ENCODE data around the gene NAV2. TPM values are rescaled to one million over a fixed set of nuclear protein-coding genes. Genes with fewer than 3 reads are reported as not detected.
"Not testable (repeated sequence)": the region's sequence is repeated elsewhere in the genome, so short reads cannot be mapped to it uniquely, and the experiment has no call there.

Gene NAV2
- total and polyA plus RNA-seq, 4 donors = 5.0 to 250 (median 51.4) TPM

DNA sequence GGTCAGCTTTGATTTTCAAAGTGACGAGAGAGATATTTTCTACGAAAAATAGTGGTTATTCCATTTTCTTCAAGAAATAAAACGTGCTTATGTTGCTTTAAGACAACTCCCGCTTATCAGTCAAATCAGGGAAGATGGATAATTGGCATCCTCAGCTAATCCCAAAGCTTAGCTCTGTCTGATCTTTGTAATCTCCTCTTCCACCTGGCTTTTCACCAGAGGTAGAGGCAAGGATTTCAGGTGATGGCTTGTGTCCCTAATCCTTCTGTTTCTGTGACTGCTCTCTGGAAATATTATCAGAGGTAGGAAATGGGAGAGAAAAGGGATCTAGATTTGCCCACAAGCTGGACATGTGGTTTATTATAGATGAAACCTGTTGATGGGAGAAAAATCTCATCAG lies 368.7 kb downstream of the NAV2 start:
- Histone ChIP-seq H3K27ac (ENCODE audit: low read depth in 1 of 2, low read length in 2 of 2) (no peak overlapping the region), H3K27me3 (ENCODE audit: control insufficient read depth in 1 of 2, insufficient read depth in 2 of 2, low read length in 1 of 2) (no peaks in the 10 kb centered on the region), H3K4me1 (ENCODE audit: control insufficient read depth in 1 of 2, insufficient read depth in 2 of 2, low read length in 2 of 2) (peaks cover 0 to 2% of the 10 kb centered on the region in 2 donors), H3K9me3 (ENCODE audit: control insufficient read depth, low read length) (no peaks in the 10 kb centered on the region), H3K36me3 (ENCODE audit: control insufficient read depth in 1 of 2, insufficient read depth in 2 of 2, low read length in 1 of 2) (peaks cover 8 to 35% of the 10 kb centered on the region in 2 donors), H3K4me3 (ENCODE audit: low read length in 2 of 2) (no peak overlapping the region)
- 92% methylated on average over 4 of the region's 4 CpGs for WGBS, 2 donors
- DNase-seq (no peak), ATAC-seq (ENCODE audit: low FRiP score) (no peak)
- intact Hi-C loops (cut with DNase I) = no loop called here

DNA sequence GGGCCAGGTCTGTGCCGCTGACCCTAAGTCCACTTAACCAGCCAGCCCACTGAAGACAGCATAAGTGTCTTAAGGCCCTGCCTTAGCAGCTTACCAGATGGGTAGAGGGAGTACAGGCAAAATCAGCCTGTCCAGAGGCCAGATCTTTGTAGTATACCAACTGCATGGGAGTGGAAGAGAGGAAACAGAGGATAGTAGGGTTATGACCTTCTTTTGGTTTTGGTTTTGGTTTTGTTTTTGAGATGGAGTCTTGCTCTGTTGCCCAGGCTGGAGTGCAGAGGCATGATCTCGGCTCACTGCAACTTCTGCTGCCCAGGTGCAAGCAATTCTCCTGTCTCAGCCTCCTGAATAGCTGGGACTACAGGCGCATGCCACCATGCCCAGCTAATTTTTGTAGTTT lies 371.2 kb downstream of the NAV2 start:
- ATAC-seq (ENCODE audit: low FRiP score); H3K4me3 ChIP-seq (ENCODE audit: low read length in 2 of 2); H3K27ac ChIP-seq (ENCODE audit: low read depth in 1 of 2, low read length in 2 of 2); DNase-seq; H3K27me3 ChIP-seq (ENCODE audit: control insufficient read depth in 1 of 2, insufficient read depth in 2 of 2, low read length in 1 of 2); H3K4me1 ChIP-seq (ENCODE audit: control insufficient read depth in 1 of 2, insufficient read depth in 2 of 2, low read length in 2 of 2); intact Hi-C loops (cut with DNase I); H3K9me3 ChIP-seq (ENCODE audit: control insufficient read depth, low read length): not testable (repeated sequence)
- peaks cover 6 to 28% of the 10 kb centered on the region in 2 donors for H3K36me3 ChIP-seq (ENCODE audit: control insufficient read depth in 1 of 2, insufficient read depth in 2 of 2, low read length in 1 of 2)
- WGBS, 2 donors = 82 to 98% methylated on average over 3 of the region's 3 CpGs

DNA sequence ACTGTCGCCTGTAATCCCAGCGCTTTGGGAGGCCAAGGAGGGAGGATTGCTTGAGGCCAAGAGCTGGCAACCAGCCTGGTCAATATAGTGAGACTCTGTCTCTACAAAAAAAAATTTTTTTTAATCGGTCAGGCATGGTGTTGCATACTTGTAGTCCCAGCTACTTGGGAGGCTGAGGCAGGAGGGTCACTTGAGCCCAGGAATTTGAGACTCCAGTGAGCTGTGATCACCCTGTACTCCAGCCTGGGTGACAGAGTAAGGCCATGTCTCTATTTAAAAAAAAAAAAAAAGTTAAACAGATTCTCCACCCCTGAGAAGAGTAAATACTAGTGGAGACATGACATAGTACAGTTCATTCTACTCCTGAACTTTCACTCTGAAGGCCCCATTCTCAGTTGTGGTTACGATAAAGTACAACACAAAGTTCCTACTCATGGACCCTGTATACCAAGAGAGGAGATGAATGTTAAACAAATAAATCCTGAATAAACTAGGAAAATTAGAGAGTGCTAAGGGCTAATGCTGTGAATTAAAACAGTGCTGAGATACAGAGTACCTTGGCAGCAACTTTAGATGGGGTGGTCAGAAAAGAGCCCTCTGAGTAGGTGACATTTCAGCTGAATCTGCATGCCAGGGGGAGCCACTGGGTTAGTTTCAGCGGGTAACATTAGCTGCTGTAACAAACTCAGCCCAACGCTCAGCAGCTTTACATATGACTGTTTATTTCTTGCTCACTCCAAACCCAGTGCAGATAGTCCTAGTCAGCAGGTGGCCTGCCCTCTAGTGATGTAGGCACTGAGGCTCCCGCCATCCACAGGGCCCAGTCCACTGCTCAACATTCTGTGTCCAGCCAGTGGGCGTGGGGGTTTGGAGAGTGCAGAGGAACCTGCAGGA lies 372.5 kb downstream of the NAV2 start:
- H3K27ac ChIP-seq (ENCODE audit: low read depth in 1 of 2, low read length in 2 of 2) = peak overlapping the region in 1 of 2 donors; percentile 75
- peaks cover 0 to 12% of the 10 kb centered on the region in 2 donors for H3K4me1 ChIP-seq (ENCODE audit: control insufficient read depth in 1 of 2, insufficient read depth in 2 of 2, low read length in 2 of 2)
- peaks cover 6 to 19% of the 10 kb centered on the region in 2 donors for H3K36me3 ChIP-seq (ENCODE audit: control insufficient read depth in 1 of 2, insufficient read depth in 2 of 2, low read length in 1 of 2)
- H3K27me3 ChIP-seq (ENCODE audit: control insufficient read depth in 1 of 2, insufficient read depth in 2 of 2, low read length in 1 of 2) = no peaks in the 10 kb centered on the region
- H3K4me3 ChIP-seq (ENCODE audit: low read length in 2 of 2) = no peak overlapping the region
- H3K9me3 ChIP-seq (ENCODE audit: control insufficient read depth, low read length) = no peaks in the 10 kb centered on the region
- intact Hi-C loops (cut with DNase I) = loop anchor here in 1 of 2 donors (5.0 kb wide), 1 partner anchor 33 kb away; no protein-coding TSS in a partner anchor
- 75 to 85% methylated on average over 8 of the region's 8 CpGs for WGBS, 2 donors
- ATAC-seq (ENCODE audit: low FRiP score) (no peak), DNase-seq (no peak)

DNA sequence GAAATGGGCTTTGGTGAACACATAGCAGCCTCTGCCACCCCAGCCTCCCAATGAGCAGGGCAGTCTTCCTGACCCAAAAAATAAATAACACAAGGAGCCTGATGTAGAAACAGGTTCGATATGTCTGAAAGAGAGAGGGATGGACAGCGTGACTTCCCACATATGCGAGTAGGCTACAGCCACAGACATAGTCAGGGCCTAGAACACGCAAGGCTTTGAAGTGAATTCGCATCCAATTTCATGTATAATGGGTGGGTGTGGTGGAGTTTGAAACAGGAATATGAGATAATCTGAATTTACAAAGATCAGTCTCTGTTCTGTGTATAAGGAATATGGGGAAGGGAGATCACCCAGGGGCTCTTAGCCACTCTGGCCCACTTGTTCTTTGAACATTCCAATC lies 373.3 kb downstream of the NAV2 start:
- H3K27me3 ChIP-seq (ENCODE audit: control insufficient read depth in 1 of 2, insufficient read depth in 2 of 2, low read length in 1 of 2) = no peaks in the 10 kb centered on the region
- intact Hi-C loops (cut with DNase I) = loop anchor here in 1 of 2 donors (5.0 kb wide), 1 partner anchor 34 kb away; no protein-coding TSS in a partner anchor
- ATAC-seq (ENCODE audit: low FRiP score) = no peak
- no peak for DNase-seq
- H3K4me1 ChIP-seq (ENCODE audit: control insufficient read depth in 1 of 2, insufficient read depth in 2 of 2, low read length in 2 of 2) = peaks cover 0 to 12% of the 10 kb centered on the region in 2 donors
- no peaks in the 10 kb centered on the region for H3K9me3 ChIP-seq (ENCODE audit: control insufficient read depth, low read length)
- peak overlapping the region in 1 of 2 donors; percentile 43 for H3K27ac ChIP-seq (ENCODE audit: low read depth in 1 of 2, low read length in 2 of 2)
- whole genome bisulfite sequencing, 2 donors = 97 to 98% methylated on average over 5 of the region's 5 CpGs
- H3K4me3 ChIP-seq (ENCODE audit: low read length in 2 of 2) = no peak overlapping the region
- peaks cover 5 to 20% of the 10 kb centered on the region in 2 donors for H3K36me3 ChIP-seq (ENCODE audit: control insufficient read depth in 1 of 2, insufficient read depth in 2 of 2, low read length in 1 of 2)

DNA sequence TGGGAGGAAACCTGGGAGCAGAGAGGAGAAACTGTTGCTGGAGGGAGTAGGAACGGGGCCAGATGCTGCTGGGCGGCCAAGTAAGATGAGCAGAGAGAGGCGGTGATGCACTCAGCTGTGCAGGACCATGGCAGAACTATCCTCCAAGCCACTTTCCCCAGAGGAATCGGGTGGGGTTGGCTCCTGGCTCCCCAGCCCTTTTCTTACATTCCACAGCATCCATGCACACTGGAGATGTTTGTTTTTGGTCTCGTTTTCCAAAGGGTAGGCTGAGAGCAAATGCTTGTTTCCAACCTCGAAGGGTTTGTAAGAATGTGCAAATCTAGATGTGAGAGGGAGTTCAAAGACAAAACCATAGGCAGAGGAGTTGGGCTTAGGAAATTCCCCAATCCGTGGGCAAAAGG lies 374.5 kb downstream of the NAV2 start:
- Histone ChIP-seq H3K4me1 (ENCODE audit: control insufficient read depth in 1 of 2, insufficient read depth in 2 of 2, low read length in 2 of 2) (peaks cover 0 to 12% of the 10 kb centered on the region in 2 donors), H3K36me3 (ENCODE audit: control insufficient read depth in 1 of 2, insufficient read depth in 2 of 2, low read length in 1 of 2) (peaks cover 4 to 22% of the 10 kb centered on the region in 2 donors), H3K9me3 (ENCODE audit: control insufficient read depth, low read length) (no peaks in the 10 kb centered on the region), H3K27ac (ENCODE audit: low read depth in 1 of 2, low read length in 2 of 2) (peak overlapping the region; percentile 9 to 42), H3K27me3 (ENCODE audit: control insufficient read depth in 1 of 2, insufficient read depth in 2 of 2, low read length in 1 of 2) (no peaks in the 10 kb centered on the region), H3K4me3 (ENCODE audit: low read length in 2 of 2) (no peak overlapping the region)
- intact Hi-C loops (cut with DNase I) = loop anchor here in 1 of 2 donors (5.0 kb wide), 1 partner anchor 35 kb away; no protein-coding TSS in a partner anchor
- DNase-seq (no peak), ATAC-seq (ENCODE audit: low FRiP score) (peak; percentile 5)
- 25 to 32% methylated on average over 6 to 7 of the region's 7 CpGs for WGBS, 2 donors

DNA sequence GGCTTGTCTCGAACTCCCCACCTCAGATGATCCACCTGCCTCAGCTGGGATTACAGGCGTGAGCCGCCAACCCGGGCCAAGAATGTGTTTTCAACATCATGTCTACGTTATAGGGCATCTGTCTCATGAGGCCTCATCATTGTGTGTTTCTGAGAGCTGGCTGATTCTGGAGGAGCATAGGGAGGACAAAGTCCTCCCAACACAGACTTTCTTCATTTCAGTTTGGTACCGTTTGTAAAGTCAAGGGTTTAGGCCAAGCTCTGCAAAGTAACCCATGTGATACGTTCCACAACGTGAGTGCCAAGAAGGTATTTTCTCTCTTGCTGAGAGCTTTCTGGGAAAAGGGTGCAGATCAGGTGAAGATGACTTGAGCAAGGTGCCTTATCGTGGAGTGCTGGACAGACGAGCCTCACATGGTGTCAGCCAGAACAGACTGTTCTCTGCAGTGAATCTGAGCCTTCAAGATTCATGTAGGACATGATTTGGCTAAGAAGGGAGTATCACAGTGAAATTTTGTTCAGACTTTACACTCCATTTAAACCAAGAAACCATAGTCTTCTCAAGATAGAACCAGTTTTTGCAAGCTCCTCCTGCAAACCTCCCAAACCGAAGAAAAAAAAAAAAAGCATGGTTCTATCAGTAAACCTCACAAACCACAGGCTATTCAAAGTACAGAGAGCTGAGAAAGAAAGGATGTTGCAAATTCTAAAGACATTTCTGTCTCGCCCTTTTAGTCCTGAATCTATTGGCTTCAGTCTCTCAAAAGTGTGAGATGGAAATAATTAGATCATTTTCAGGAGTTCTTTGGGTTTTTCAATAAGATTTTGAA lies 376.0 kb downstream of the NAV2 start:
- WGBS, 2 donors = 43 to 45% methylated on average over 12 of the region's 12 CpGs

DNA sequence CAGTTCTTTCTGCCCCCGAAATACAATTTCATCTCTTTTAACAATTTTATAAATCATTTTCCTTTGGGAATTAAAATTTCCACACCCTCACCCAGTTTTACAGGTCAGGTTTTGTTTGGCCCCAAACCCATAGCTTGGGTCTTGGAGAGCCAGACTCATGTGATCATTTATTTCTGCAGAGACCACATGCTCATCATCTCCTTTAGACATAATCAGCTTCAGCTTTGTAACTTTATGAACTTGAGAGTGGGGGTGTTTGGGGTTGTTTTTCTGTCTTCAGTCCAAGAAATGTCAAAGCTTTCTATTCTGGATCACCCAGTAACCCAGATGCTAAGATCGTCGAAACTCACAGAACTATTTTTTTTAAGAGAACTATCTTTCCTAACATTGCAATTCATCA lies 376.7 kb downstream of the NAV2 start:
- ATAC-seq (ENCODE audit: low FRiP score) (no peak), DNase-seq (no peak)
- Histone ChIP-seq H3K9me3 (ENCODE audit: control insufficient read depth, low read length) (no peaks in the 10 kb centered on the region), H3K4me3 (ENCODE audit: low read length in 2 of 2) (no peak overlapping the region), H3K27ac (ENCODE audit: low read depth in 1 of 2, low read length in 2 of 2) (no peak overlapping the region), H3K4me1 (ENCODE audit: control insufficient read depth in 1 of 2, insufficient read depth in 2 of 2, low read length in 2 of 2) (peaks cover 0 to 18% of the 10 kb centered on the region in 2 donors), H3K27me3 (ENCODE audit: control insufficient read depth in 1 of 2, insufficient read depth in 2 of 2, low read length in 1 of 2) (no peaks in the 10 kb centered on the region), H3K36me3 (ENCODE audit: control insufficient read depth in 1 of 2, insufficient read depth in 2 of 2, low read length in 1 of 2) (peaks cover 4 to 20% of the 10 kb centered on the region in 2 donors)
- intact Hi-C loops (cut with DNase I) = loop anchor here in 1 of 2 donors (5.0 kb wide), 1 partner anchor 37 kb away; no protein-coding TSS in a partner anchor
- WGBS, 2 donors = 6 to 7% methylated on average over 3 of the region's 3 CpGs

More for the DNA sequence above, 376.0 kb downstream of the NAV2 start:
- ATAC-seq (ENCODE audit: low FRiP score) = no peak
- intact Hi-C loops (cut with DNase I) = loop anchor here in 1 of 2 donors (5.0 kb wide), 1 partner anchor 36 kb away; no protein-coding TSS in a partner anchor
- Histone ChIP-seq H3K4me3 (ENCODE audit: low read length in 2 of 2) (no peak overlapping the region), H3K36me3 (ENCODE audit: control insufficient read depth in 1 of 2, insufficient read depth in 2 of 2, low read length in 1 of 2) (peaks cover 4 to 24% of the 10 kb centered on the region in 2 donors), H3K9me3 (ENCODE audit: control insufficient read depth, low read length) (no peaks in the 10 kb centered on the region), H3K27ac (ENCODE audit: low read depth in 1 of 2, low read length in 2 of 2) (no peak overlapping the region), H3K4me1 (ENCODE audit: control insufficient read depth in 1 of 2, insufficient read depth in 2 of 2, low read length in 2 of 2) (peaks cover 0 to 18% of the 10 kb centered on the region in 2 donors), H3K27me3 (ENCODE audit: control insufficient read depth in 1 of 2, insufficient read depth in 2 of 2, low read length in 1 of 2) (no peaks in the 10 kb centered on the region)
- DNase-seq = no peak
